Renal cortical epithelial cell (primary cell): ENCODE results near the gene NPL. TPM values are rescaled to one million over a fixed set of nuclear protein-coding genes. Genes with fewer than 3 reads are reported as not detected.

Experiments
- DNase-seq: peaks from one replicate; pipeline ENCODE4 v3.0.0-alpha.2; 2011; ENCODE audit warnings: low read depth
- total RNA-seq: library from RNA; depleted of rRNA; stranded (reverse); fragments of >200 nt; gene quantifications from 2 replicates; pipeline ENCODE4 v1.2.3, GENCODE V29; 2014

Gene NPL
- total RNA-seq, 1 donor from 2014 or later, result 1.5 TPM

- no peak for DNase-seq
These were observed 78.3 kb downstream of the NPL start for GRCh38 chr1:182867861-182868260.

DNA sequence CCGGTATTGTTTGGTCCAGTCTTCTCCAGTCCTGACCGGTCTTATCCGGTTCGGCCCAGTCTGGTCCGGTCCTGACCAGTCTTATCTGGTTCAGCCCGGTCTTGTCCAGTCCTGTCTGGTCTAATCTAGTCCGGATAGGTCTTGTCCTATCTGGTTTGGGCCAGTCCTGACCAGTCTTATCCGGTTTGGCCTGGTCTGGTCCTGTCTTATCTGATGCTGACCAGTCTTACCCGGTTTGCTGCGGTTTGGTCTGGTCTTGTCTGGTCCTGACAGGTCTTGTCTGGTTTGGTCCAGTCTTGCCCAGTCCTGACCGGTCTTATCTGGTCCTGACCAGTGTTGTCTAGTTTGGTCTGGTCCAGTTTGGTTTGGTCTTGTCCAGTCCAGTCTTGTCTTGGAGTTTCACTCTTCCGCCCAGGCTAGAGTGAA, 79.7 kb downstream of the NPL start:
- DNase-seq, result no peak

DNA sequence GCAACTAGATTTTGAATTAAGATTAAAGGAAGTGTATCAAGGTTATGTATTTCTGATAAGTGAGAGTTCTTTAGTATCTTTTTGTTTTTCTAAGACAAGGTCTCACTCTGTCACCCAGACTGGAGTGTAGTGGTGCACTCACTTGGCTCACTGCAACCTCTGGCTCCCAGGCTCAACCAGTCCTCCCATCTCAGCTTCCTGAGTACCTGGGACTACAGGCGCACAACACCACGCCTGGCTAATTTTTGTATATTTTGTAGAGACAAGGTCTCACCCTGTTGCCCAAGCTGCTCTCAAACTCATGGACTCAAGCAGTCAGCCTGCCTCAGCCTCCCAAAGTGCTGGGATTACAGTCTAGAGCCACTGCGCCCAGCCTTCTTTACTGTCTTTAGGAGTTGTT, 83.3 kb downstream of the NPL start:
- DNase-seq, result no peak

DNA sequence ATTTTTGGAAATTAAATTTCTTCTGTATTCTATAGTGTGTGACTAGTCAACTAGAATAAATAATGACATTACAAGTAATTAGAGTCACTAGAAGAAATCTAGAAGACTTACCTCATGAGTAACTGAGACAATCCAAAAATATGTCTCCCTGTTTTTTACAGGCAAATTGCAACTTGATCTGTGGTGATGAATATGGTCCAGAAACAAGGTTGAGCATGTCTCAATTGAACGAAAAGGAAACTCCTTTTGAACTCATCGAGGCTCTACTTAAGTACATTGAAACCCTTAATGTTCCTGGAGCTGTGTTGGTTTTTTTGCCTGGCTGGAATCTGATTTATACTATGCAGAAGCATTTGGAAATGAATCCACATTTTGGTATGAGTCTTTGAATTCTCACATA, 86.3 kb downstream of the NPL start:
- no peak for DNase-seq

GRCh38 chr1:182877331-182877730, 87.8 kb downstream of the NPL start:
- no peak for DNase-seq

DNA sequence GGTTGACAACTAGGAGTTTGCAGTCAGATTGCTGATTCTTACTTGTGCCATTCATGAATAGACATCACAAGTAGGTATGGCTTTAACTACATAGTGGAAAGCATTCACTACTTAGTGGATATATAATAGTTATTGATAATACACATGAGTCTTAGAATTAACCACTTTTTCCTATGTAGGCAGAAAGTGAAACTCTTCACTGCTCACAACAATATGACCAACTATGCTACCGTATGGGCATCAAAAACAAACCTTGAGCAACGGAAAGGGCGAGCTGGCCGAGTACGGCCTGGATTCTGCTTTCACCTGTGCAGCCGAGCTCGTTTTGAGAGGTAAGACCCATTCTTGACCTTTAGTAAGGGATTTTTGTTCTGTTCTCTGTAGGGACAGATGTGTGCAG, 88.3 kb downstream of the NPL start:
- no peak for DNase-seq

Other genes starting within 250 kb of the NPL start
- gene RNASEL, start 200.5 kb upstream of the NPL start, total RNA-seq, result 7.8 and 16.0 TPM in 2 replicates
- under 0.01 TPM in 1 of 2 replicates, not detected in the other for gene RGS16, start 185.4 kb upstream of the NPL start, total RNA-seq
- gene RGS8, start 105.2 kb upstream of the NPL start, total RNA-seq, result not detected in 2 replicates
- 156 and 195 TPM in 2 replicates for gene DHX9, start 49.6 kb downstream of the NPL start, total RNA-seq
- gene SHCBP1L, start 163.4 kb downstream of the NPL start, total RNA-seq, result 0.20 TPM in 1 of 2 replicates, not detected in the other
- gene LAMC1, start 233.6 kb downstream of the NPL start, total RNA-seq, result 241 and 266 TPM in 2 replicates